Neuronal stem cell (in vitro differentiated cells): Measurements from ENCODE around the gene CEP170B.

Experiments used
- DNase-seq: peaks from one replicate; pipeline ENCODE4 v3.0.0-alpha.2; 2013; ENCODE audit warnings: low spot score
- H2AFZ ChIP-seq: one replicate; pipeline ENCODE4 v1.6.1; 2013; ENCODE audit warnings: mild to moderate bottlenecking, low read length, inconsistent platforms
- H2AK5ac ChIP-seq: 2 replicates; pipeline ENCODE4 v1.6.1; 2013; ENCODE audit warnings: low read depth, mild to moderate bottlenecking, inconsistent platforms, low read length, moderate library complexity, mixed read lengths
- H2BK120ac ChIP-seq: 2 replicates; pipeline ENCODE4 v1.6.1; 2013; ENCODE audit warnings: low read depth, mild to moderate bottlenecking, inconsistent platforms, low read length, moderate library complexity, mixed read lengths
- H2BK12ac ChIP-seq: one replicate; pipeline ENCODE4 v1.6.1; 2013; ENCODE audit warnings: low read length, inconsistent platforms
- H2BK15ac ChIP-seq: 2 replicates; pipeline ENCODE4 v1.6.1; 2013; ENCODE audit warnings: mild to moderate bottlenecking, low read length, inconsistent platforms, mixed read lengths
- H2BK5ac ChIP-seq: one replicate; pipeline ENCODE4 v1.6.1; 2013; ENCODE audit warnings: inconsistent platforms, mild to moderate bottlenecking, low read length, moderate library complexity
- H3K14ac ChIP-seq: one replicate; pipeline ENCODE4 v1.6.1; 2013; ENCODE audit warnings: low read length, inconsistent platforms
- H3K18ac ChIP-seq: 2 replicates; pipeline ENCODE4 v1.6.1; 2013; ENCODE audit warnings: low read length, inconsistent platforms
- H3K23ac ChIP-seq: 2 replicates; pipeline ENCODE4 v1.6.1; 2013; ENCODE audit warnings: low read depth, mild to moderate bottlenecking, mixed read lengths, low read length, inconsistent platforms; ENCODE audit not compliant: poor library complexity
- H3K27ac ChIP-seq: replicated peaks from 3 replicates; pipeline ENCODE4 v1.5.1; 2013; ENCODE audit warnings: low read length, inconsistent platforms
- H3K27me3 ChIP-seq, 3 experiments: 2 replicates each; pipeline ENCODE4 v1.6.1; 2013; ENCODE audit warnings: low read length in 3 of 3, mild to moderate bottlenecking in 2 of 3, inconsistent platforms in 1 of 3, low read depth in 1 of 3, mixed read lengths in 1 of 3, moderate library complexity in 1 of 3; ENCODE audit not compliant: control insufficient read depth in 3 of 3, insufficient read depth in 3 of 3
- H3K36me3 ChIP-seq, 2 donors: replicated peaks in 1 of 2; 2 replicates each; pipeline ENCODE4 v1.6.1; 2013; ENCODE audit warnings: low read length in 2 of 2; ENCODE audit not compliant: control insufficient read depth in 2 of 2, insufficient read depth in 2 of 2
- H3K4ac ChIP-seq: 2 replicates; pipeline ENCODE4 v1.6.1; 2013; ENCODE audit warnings: inconsistent platforms, mild to moderate bottlenecking, low read length, moderate library complexity
- H3K4me1 ChIP-seq, 2 donors: 1 replicate in 1 of 2; 2 replicates in 1 of 2; pipeline ENCODE4 v1.6.1; 2013; ENCODE audit warnings: low read length in 2 of 2, low read depth in 1 of 2; ENCODE audit not compliant: control insufficient read depth in 2 of 2, insufficient read depth in 1 of 2
- H3K4me2 ChIP-seq: one replicate; pipeline ENCODE4 v1.6.1; 2013; ENCODE audit warnings: mild to moderate bottlenecking, low read length, inconsistent platforms; ENCODE audit not compliant: insufficient read depth, poor library complexity, severe bottlenecking
- H3K4me3 ChIP-seq, 2 donors: 2 replicates each; pipeline ENCODE4 v1.5.1; 2013; ENCODE audit warnings: low read length in 2 of 2, mild to moderate bottlenecking in 2 of 2, inconsistent platforms in 1 of 2, moderate library complexity in 1 of 2
- H3K79me1 ChIP-seq: one replicate; pipeline ENCODE4 v1.6.1; 2013; ENCODE audit warnings: low read depth, mild to moderate bottlenecking, inconsistent platforms, low read length, moderate library complexity
- H3K9ac ChIP-seq: one replicate; pipeline ENCODE4 v1.6.1; 2013; ENCODE audit warnings: mild to moderate bottlenecking, low read depth, low read length, inconsistent platforms; ENCODE audit not compliant: poor library complexity
- H3K9me3 ChIP-seq, 2 donors: replicated peaks in 1 of 2; 2 replicates each; pipeline versions ENCODE3 to v1.6.1; 2013; ENCODE audit warnings: low read length in 2 of 2, mild to moderate bottlenecking in 2 of 2, inconsistent platforms in 1 of 2, low read depth in 1 of 2, mixed read lengths in 1 of 2, moderate library complexity in 1 of 2; ENCODE audit not compliant: control insufficient read depth in 2 of 2, insufficient read depth in 1 of 2
- H4K8ac ChIP-seq: one replicate; pipeline ENCODE4 v1.6.1; 2013; ENCODE audit warnings: low read depth, mild to moderate bottlenecking, inconsistent platforms, low read length, moderate library complexity
- H4K91ac ChIP-seq: one replicate; pipeline ENCODE4 v1.6.1; 2013; ENCODE audit warnings: low read length, low read depth, mild to moderate bottlenecking, inconsistent platforms; ENCODE audit not compliant: poor library complexity
- WGBS, 2 donors: extraction: QIAGEN DNeasy Blood & Tissue Kit; methylation state at CpG; one replicate each; pipeline ENCODE4 v1.1.7; 2013; ENCODE audit warnings: missing lambda C conversion rate in 2 of 2, mixed read lengths in 1 of 2; ENCODE audit not compliant: insufficient read length in 2 of 2, insufficient replicate concordance in 1 of 2; ENCODE audit errors: extremely low coverage in 2 of 2; 5-methylcytosine and 5-hydroxymethylcytosine counted together

Gene CEP170B

GRCh38 chr14:104871145-104871655 is 6.1 kb downstream of the CEP170B start:
- no peak overlapping the region for H3K4me3 ChIP-seq
- peak overlapping the region; percentile 24 for H4K91ac ChIP-seq
- H3K4me1 ChIP-seq, result peaks cover 1 to 13% of the 10 kb centered on the region in 2 donors
- no peak overlapping the region for H2BK5ac ChIP-seq
- no peak overlapping the region for H2BK120ac ChIP-seq
- no peak overlapping the region for H2AFZ ChIP-seq
- H3K36me3 ChIP-seq, result no peaks in the 10 kb centered on the region
- H2AK5ac ChIP-seq, result peak overlapping the region; percentile 88
- peak overlapping the region; percentile 97 for H3K23ac ChIP-seq
- no peak overlapping the region for H3K14ac ChIP-seq
- peak overlapping the region; percentile 70 for H3K9ac ChIP-seq
- no peak overlapping the region for H3K4me2 ChIP-seq
- no peak overlapping the region for H4K8ac ChIP-seq
- peak overlapping the region; percentile 37 for H2BK15ac ChIP-seq
- H2BK12ac ChIP-seq, result no peak overlapping the region
- no peak overlapping the region for H3K27ac ChIP-seq
- peak overlapping the region; percentile 11 for H3K18ac ChIP-seq
- no peaks in the 10 kb centered on the region for H3K9me3 ChIP-seq
- peaks cover 29% of the 10 kb centered on the region for H3K79me1 ChIP-seq
- H3K4ac ChIP-seq, result peak overlapping the region; percentile 37
- no peak for DNase-seq
- peaks cover 0 to 10% (median 6%) of the 10 kb centered on the region in 3 experiments for H3K27me3 ChIP-seq
- no CpG with 5 or more reads among the region's 15 CpGs for WGBS, 2 donors

- Histone ChIP-seq H3K23ac (peak overlapping the region; percentile 97), H3K18ac (peak overlapping the region; percentile 71), H3K27me3 (peaks cover 0 to 3% (median 0%) of the 10 kb centered on the region in 3 experiments), H2AK5ac (peak overlapping the region; percentile 99), H2BK12ac (peak overlapping the region; percentile 10), H2BK120ac (no peak overlapping the region), H3K4ac (peak overlapping the region; percentile 37), H3K4me2 (no peak overlapping the region), H4K91ac (peak overlapping the region; percentile 89), H3K36me3 (no peaks in the 10 kb centered on the region), H2AFZ (no peak overlapping the region), H3K27ac (no peak overlapping the region), H3K4me1 (peaks cover 0 to 8% of the 10 kb centered on the region in 2 donors), H3K4me3 (peak overlapping the region in 1 of 2 donors; percentile 39), H3K9me3 (no peaks in the 10 kb centered on the region), H2BK15ac (peak overlapping the region; percentile 67), H3K9ac (peak overlapping the region; percentile 79), H4K8ac (no peak overlapping the region), H3K79me1 (peaks cover 27% of the 10 kb centered on the region), H3K14ac (peak overlapping the region; percentile 71), H2BK5ac (peak overlapping the region; percentile 57)
- no CpG with 5 or more reads among the region's 47 CpGs for WGBS, 2 donors
- no peak for DNase-seq
Observed at GRCh38 chr14:104871656-104872468, 6.8 kb downstream of the CEP170B start.

- Histone ChIP-seq H2BK12ac (peak overlapping the region; percentile 7), H3K9me3 (no peaks in the 10 kb centered on the region), H3K18ac (peak overlapping the region; percentile 74), H2BK5ac (peak overlapping the region; percentile 66), H3K4me1 (peaks cover 0 to 8% of the 10 kb centered on the region in 2 donors), H3K27me3 (no peaks in the 10 kb centered on the region), H3K79me1 (peaks cover 21% of the 10 kb centered on the region), H2BK120ac (no peak overlapping the region), H3K9ac (peak overlapping the region; percentile 79), H3K36me3 (no peaks in the 10 kb centered on the region), H3K4ac (no peak overlapping the region), H3K23ac (peak overlapping the region; percentile 97), H3K14ac (peak overlapping the region; percentile 2), H3K27ac (no peak overlapping the region), H3K4me3 (no peak overlapping the region), H2AFZ (no peak overlapping the region), H4K91ac (peak overlapping the region; percentile 89), H3K4me2 (no peak overlapping the region), H2AK5ac (peak overlapping the region; percentile 99), H4K8ac (no peak overlapping the region), H2BK15ac (peak overlapping the region; percentile 93)
- no peak for DNase-seq
- no CpG with 5 or more reads among the region's 29 CpGs for WGBS, 2 donors
Observed at GRCh38 chr14:104872469-104873341, 7.6 kb downstream of the CEP170B start.
